ENCODE data around the gene C14orf132.

- no peak for TF ChIP-seq GATA2 (IDR thresholded peaks at IDR 0.05; ENCODE audit: low read depth, low read length)
- no peak for TF ChIP-seq GATA3 (IDR thresholded peaks at IDR 0.05; ENCODE audit: low read depth, low read length)
Measured at GRCh38 chr14:96108061-96108795, 69.1 kb downstream of the C14orf132 start.
